GM21423 (cell line): Measurements from ENCODE around the gene ITK.
"Not testable (repeated sequence)": the region's sequence is repeated elsewhere in the genome, so short reads cannot be mapped to it uniquely, and the experiment has no call there.

ENCODE experiments used
- ATAC-seq: cut with Tn5 transposase; IDR thresholded peaks from one replicate; pipeline ENCODE4 v1.9.1; 2021; ENCODE audit warnings: mild to moderate bottlenecking, moderate library complexity; ENCODE audit not compliant: unreplicated experiment

Gene ITK

GRCh38 chr5:157205708-157206107 lies 25.1 kb downstream of the ITK start:
- no peak for ATAC-seq

GRCh38 chr5:157210652-157211051 lies 30.0 kb downstream of the ITK start:
- not testable (repeated sequence) for ATAC-seq

- ATAC-seq, result no peak
Measured at GRCh38 chr5:157212307-157212706, 31.7 kb downstream of the ITK start.

- ATAC-seq, result no peak
Measured at GRCh38 chr5:157213527-157214243, 33.0 kb downstream of the ITK start.

GRCh38 chr5:157214415-157214814 lies 33.8 kb downstream of the ITK start:
- ATAC-seq, result no peak

- ATAC-seq, result peak; percentile 59
Measured at GRCh38 chr5:157214861-157215513, 34.3 kb downstream of the ITK start.

GRCh38 chr5:157215514-157216167 lies 35.0 kb downstream of the ITK start:
- ATAC-seq, result no peak

GRCh38 chr5:157216391-157217142 lies 35.9 kb downstream of the ITK start:
- no peak for ATAC-seq

GRCh38 chr5:157217289-157218024 lies 36.8 kb downstream of the ITK start:
- ATAC-seq, result no peak

GRCh38 chr5:157219491-157220271 lies 39.0 kb downstream of the ITK start:
- ATAC-seq, result peak; percentile 44

- ATAC-seq, result no peak
Measured at GRCh38 chr5:157221959-157222358, 41.3 kb downstream of the ITK start.

GRCh38 chr5:157222506-157223230 lies 42.0 kb downstream of the ITK start:
- no peak for ATAC-seq

GRCh38 chr5:157225469-157226422 lies 45.1 kb downstream of the ITK start:
- no peak for ATAC-seq

- ATAC-seq, result no peak
Measured at GRCh38 chr5:157230610-157231009, 50.0 kb downstream of the ITK start.

GRCh38 chr5:157232706-157233105 lies 52.1 kb downstream of the ITK start:
- no peak for ATAC-seq

GRCh38 chr5:157233515-157233914 lies 52.9 kb downstream of the ITK start:
- ATAC-seq, result no peak

- no peak for ATAC-seq
Measured at GRCh38 chr5:157236423-157236822, 55.8 kb downstream of the ITK start.

- no peak for ATAC-seq
Measured at GRCh38 chr5:157241483-157241882, 60.8 kb downstream of the ITK start.
